Measurements from ENCODE around the gene FRRS1.

The FRRS1 gene

GRCh38 chr1:99776120-99776519 is 9.7 kb upstream of the FRRS1 start:
- Histone ChIP-seq H3K4me3 (no peak overlapping the region), H3K27ac (no peak overlapping the region), H3K9me3 (ENCODE audit: low read depth, low read length) (no peaks in the 10 kb centered on the region), H3K36me3 (ENCODE audit: insufficient read depth, low read length) (no peaks in the 10 kb centered on the region), H3K9ac (ENCODE audit: insufficient read length) (no peak overlapping the region)
- no peak for DNase-seq (ENCODE audit: low read depth, low spot score)
- TF ChIP-seq EZH2 (IDR thresholded peaks at IDR 0.05) (no peak), FOXP2 (optimal IDR thresholded peaks at IDR 0.05; ENCODE audit: control extremely low read depth, extremely low read length, insufficient read depth) (no peak), POLR2AphosphoS5 (IDR thresholded peaks at IDR 0.05; ENCODE audit: borderline replicate concordance, low read depth, low read length) (no peak)

DNA sequence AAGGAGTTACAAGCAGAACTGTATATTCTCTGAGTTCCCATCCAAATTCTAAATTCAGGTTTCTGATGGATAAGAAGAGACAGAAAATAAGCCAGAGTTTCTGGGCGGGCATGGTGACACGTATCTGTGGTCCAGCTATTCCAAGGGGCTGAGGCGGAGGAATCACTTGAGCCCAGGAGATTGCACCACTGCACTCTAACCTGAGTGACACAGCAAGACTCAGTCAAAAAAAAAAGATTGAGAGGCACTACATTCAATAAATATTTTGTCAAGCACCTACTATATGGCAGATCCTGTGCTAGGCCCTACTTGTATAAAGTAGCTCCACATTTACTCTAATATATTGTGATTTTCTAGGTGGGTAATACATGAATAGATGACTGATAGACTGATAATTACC is 6.4 kb upstream of the FRRS1 start:
- no peaks in the 10 kb centered on the region for H3K36me3 ChIP-seq (ENCODE audit: insufficient read depth, low read length)
- no peak for TF ChIP-seq FOXP2 (optimal IDR thresholded peaks at IDR 0.05; ENCODE audit: control extremely low read depth, extremely low read length, insufficient read depth)
- no peak for TF ChIP-seq EZH2 (IDR thresholded peaks at IDR 0.05)
- no peak for TF ChIP-seq POLR2AphosphoS5 (IDR thresholded peaks at IDR 0.05; ENCODE audit: borderline replicate concordance, low read depth, low read length)
- DNase-seq (ENCODE audit: low read depth, low spot score) = no peak
- H3K27ac ChIP-seq = no peak overlapping the region
- no peak overlapping the region for H3K9ac ChIP-seq (ENCODE audit: insufficient read length)
- no peaks in the 10 kb centered on the region for H3K9me3 ChIP-seq (ENCODE audit: low read depth, low read length)
- no peak overlapping the region for H3K4me3 ChIP-seq

DNA sequence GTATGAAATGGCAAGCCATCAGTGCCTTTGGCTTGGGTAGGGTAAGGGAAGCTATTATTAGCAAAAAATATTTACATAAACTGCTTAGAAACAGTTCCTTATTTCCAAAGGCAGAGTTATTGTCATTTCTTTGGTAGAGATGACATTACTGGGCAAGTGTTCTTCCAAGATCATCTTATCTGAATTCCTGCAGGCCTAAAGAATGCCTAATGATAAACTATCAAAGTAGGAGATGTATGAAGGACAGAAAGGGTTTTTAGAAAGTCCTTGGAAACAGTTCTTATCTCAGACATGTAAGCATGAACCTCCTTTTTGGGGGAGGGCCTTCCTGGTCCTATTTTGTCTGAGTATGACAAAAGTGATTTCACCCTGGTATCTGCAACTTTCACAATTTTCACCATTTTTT is 5.1 kb upstream of the FRRS1 start:
- Histone ChIP-seq H3K4me3 (no peak overlapping the region), H3K27ac (no peak overlapping the region), H3K36me3 (ENCODE audit: insufficient read depth, low read length) (no peaks in the 10 kb centered on the region), H3K9ac (ENCODE audit: insufficient read length) (no peak overlapping the region), H3K9me3 (ENCODE audit: low read depth, low read length) (no peaks in the 10 kb centered on the region)
- DNase-seq (ENCODE audit: low read depth, low spot score) = no peak
- TF ChIP-seq FOXP2 (optimal IDR thresholded peaks at IDR 0.05; ENCODE audit: control extremely low read depth, extremely low read length, insufficient read depth) (no peak), POLR2AphosphoS5 (IDR thresholded peaks at IDR 0.05; ENCODE audit: borderline replicate concordance, low read depth, low read length) (no peak), EZH2 (IDR thresholded peaks at IDR 0.05) (no peak)

GRCh38 chr1:99768524-99769245 is 2.2 kb upstream of the FRRS1 start:
- Histone ChIP-seq H3K9ac (ENCODE audit: insufficient read length) (no peak overlapping the region), H3K4me3 (no peak overlapping the region), H3K27ac (no peak overlapping the region), H3K9me3 (ENCODE audit: low read depth, low read length) (no peaks in the 10 kb centered on the region), H3K36me3 (ENCODE audit: insufficient read depth, low read length) (no peaks in the 10 kb centered on the region)
- no peak for DNase-seq (ENCODE audit: low read depth, low spot score)
- TF ChIP-seq FOXP2 (optimal IDR thresholded peaks at IDR 0.05; ENCODE audit: control extremely low read depth, extremely low read length, insufficient read depth) (no peak), EZH2 (IDR thresholded peaks at IDR 0.05) (no peak), POLR2AphosphoS5 (IDR thresholded peaks at IDR 0.05; ENCODE audit: borderline replicate concordance, low read depth, low read length) (no peak)

DNA sequence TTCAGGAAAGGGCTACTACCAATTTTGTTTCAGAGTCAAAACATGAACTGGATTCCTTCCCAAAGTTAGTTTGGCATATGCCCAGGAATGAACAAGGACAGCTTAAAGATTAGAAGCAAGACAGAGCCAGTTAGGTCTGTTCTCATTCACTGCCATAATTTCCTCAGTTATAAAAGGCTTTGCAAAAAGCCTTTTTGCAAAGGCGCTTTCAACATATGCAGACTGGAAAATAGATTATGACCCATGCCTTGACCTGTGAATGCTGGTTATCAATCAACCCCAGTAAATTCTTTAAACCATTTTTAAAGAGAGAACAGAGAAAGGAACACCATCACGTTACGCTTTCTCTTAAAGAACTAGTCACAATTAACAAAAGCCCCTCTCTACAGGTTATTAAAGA is 1.7 kb upstream of the FRRS1 start:
- no peak for DNase-seq (ENCODE audit: low read depth, low spot score)
- no peak overlapping the region for H3K9ac ChIP-seq (ENCODE audit: insufficient read length)
- TF ChIP-seq FOXP2 (optimal IDR thresholded peaks at IDR 0.05; ENCODE audit: control extremely low read depth, extremely low read length, insufficient read depth) (no peak), POLR2AphosphoS5 (IDR thresholded peaks at IDR 0.05; ENCODE audit: borderline replicate concordance, low read depth, low read length) (no peak), EZH2 (IDR thresholded peaks at IDR 0.05) (no peak)
- H3K36me3 ChIP-seq (ENCODE audit: insufficient read depth, low read length) = no peaks in the 10 kb centered on the region
- no peaks in the 10 kb centered on the region for H3K9me3 ChIP-seq (ENCODE audit: low read depth, low read length)
- H3K4me3 ChIP-seq = no peak overlapping the region
- no peak overlapping the region for H3K27ac ChIP-seq

- peak overlapping the region; percentile 10; the same call in 1 of the 2 replicates for H3K4me3 ChIP-seq
- H3K36me3 ChIP-seq (ENCODE audit: insufficient read depth, low read length) = no peaks in the 10 kb centered on the region
- H3K9ac ChIP-seq (ENCODE audit: insufficient read length) = no peak overlapping the region
- no peak overlapping the region for H3K27ac ChIP-seq
- TF ChIP-seq POLR2AphosphoS5 (IDR thresholded peaks at IDR 0.05; ENCODE audit: borderline replicate concordance, low read depth, low read length) (no peak), FOXP2 (optimal IDR thresholded peaks at IDR 0.05; ENCODE audit: control extremely low read depth, extremely low read length, insufficient read depth) (no peak), EZH2 (IDR thresholded peaks at IDR 0.05) (no peak)
- DNase-seq (ENCODE audit: low read depth, low spot score) = no peak
- no peaks in the 10 kb centered on the region for H3K9me3 ChIP-seq (ENCODE audit: low read depth, low read length)
These were observed 1.5 kb downstream of the FRRS1 start for GRCh38 chr1:99764909-99765308.

- TF ChIP-seq FOXP2 (optimal IDR thresholded peaks at IDR 0.05; ENCODE audit: control extremely low read depth, extremely low read length, insufficient read depth) = no peak
- H3K36me3 ChIP-seq (ENCODE audit: insufficient read depth, low read length) = no peaks in the 10 kb centered on the region
- H3K9ac ChIP-seq (ENCODE audit: insufficient read length) = no peak overlapping the region
- peak overlapping the region; percentile 27 for H3K4me3 ChIP-seq
- H3K9me3 ChIP-seq (ENCODE audit: low read depth, low read length) = no peaks in the 10 kb centered on the region
- 0 out of 2 replicates have a peak overlapping the region, but pooled peaks have one; percentile 17 for H3K27ac ChIP-seq
- no peak for DNase-seq (ENCODE audit: low read depth, low spot score)
These were observed 2.0 kb downstream of the FRRS1 start for GRCh38 chr1:99764439-99764838.

GRCh38 chr1:99763956-99764355 is 2.5 kb downstream of the FRRS1 start:
- H3K27ac ChIP-seq = 0 out of 2 replicates have a peak overlapping the region, but pooled peaks have one; percentile 17
- H3K4me3 ChIP-seq = peak overlapping the region; percentile 27; the same call in 1 of the 2 replicates
- no peaks in the 10 kb centered on the region for H3K9me3 ChIP-seq (ENCODE audit: low read depth, low read length)
- DNase-seq (ENCODE audit: low read depth, low spot score) = no peak
- TF ChIP-seq EZH2 (IDR thresholded peaks at IDR 0.05) = no peak
- TF ChIP-seq FOXP2 (optimal IDR thresholded peaks at IDR 0.05; ENCODE audit: control extremely low read depth, extremely low read length, insufficient read depth) = no peak
- TF ChIP-seq POLR2AphosphoS5 (IDR thresholded peaks at IDR 0.05; ENCODE audit: borderline replicate concordance, low read depth, low read length) = no peak
- no peak overlapping the region for H3K9ac ChIP-seq (ENCODE audit: insufficient read length)
- no peaks in the 10 kb centered on the region for H3K36me3 ChIP-seq (ENCODE audit: insufficient read depth, low read length)

GRCh38 chr1:99761774-99762173 is 4.7 kb downstream of the FRRS1 start:
- H3K9me3 ChIP-seq (ENCODE audit: low read depth, low read length) = no peaks in the 10 kb centered on the region
- H3K9ac ChIP-seq (ENCODE audit: insufficient read length) = no peak overlapping the region
- TF ChIP-seq FOXP2 (optimal IDR thresholded peaks at IDR 0.05; ENCODE audit: control extremely low read depth, extremely low read length, insufficient read depth) = no peak
- TF ChIP-seq POLR2AphosphoS5 (IDR thresholded peaks at IDR 0.05; ENCODE audit: borderline replicate concordance, low read depth, low read length) = no peak
- no peak for TF ChIP-seq EZH2 (IDR thresholded peaks at IDR 0.05)
- H3K4me3 ChIP-seq = no peak overlapping the region
- no peak for DNase-seq (ENCODE audit: low read depth, low spot score)
- H3K36me3 ChIP-seq (ENCODE audit: insufficient read depth, low read length) = no peaks in the 10 kb centered on the region
- peak overlapping the region; percentile 45; the same call in 1 of the 2 replicates for H3K27ac ChIP-seq
